ENCODE measurements around the gene CADM2. TPM values are rescaled to one million over a fixed set of nuclear protein-coding genes. Genes with fewer than 3 reads are reported as not detected.

CADM2 gene
- total RNA-seq, 1 experiment from 2014 or later = 10.9 TPM

DNA sequence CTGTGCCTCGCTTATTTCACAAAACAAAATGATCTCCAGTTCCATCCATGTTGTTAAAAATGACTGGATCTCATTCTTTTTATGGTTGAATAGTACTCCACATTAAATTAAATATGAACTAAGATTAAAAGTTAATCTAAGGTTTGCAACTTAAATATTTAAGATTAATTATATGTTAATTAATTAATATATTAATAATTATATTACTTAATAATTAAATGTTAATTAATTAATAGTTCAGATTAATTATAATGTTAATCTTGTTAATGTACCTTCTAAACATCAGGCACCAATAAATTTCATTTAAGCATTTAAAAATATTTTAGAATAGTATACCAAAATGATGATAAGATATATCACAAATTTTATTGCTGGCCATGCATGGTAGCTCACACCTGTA, 971.9 kb downstream of the CADM2 start:
- no peaks in the 10 kb centered on the region for H3K79me2 ChIP-seq (ENCODE audit: insufficient read depth, low read length)
- H3K4me1 ChIP-seq (ENCODE audit: insufficient read depth, low read length) = peaks cover 2% of the 10 kb centered on the region
- no peak overlapping the region for H3T11ph ChIP-seq (ENCODE audit: low read length)
- no peaks in the 10 kb centered on the region for H3K23me2 ChIP-seq (ENCODE audit: insufficient read length, low read depth, low read length, poor library complexity, severe bottlenecking)
- peaks cover 15% of the 10 kb centered on the region in 2 experiments for H3K4me1 Mint-ChIP-seq
- H3K27ac Mint-ChIP-seq = no peak overlapping the region
- H3K79me1 ChIP-seq (ENCODE audit: insufficient read depth, low read depth, low read length, poor library complexity, severe bottlenecking) = no peaks in the 10 kb centered on the region
- H4K5ac ChIP-seq (ENCODE audit: insufficient read length, low read depth, low read length) = no peak overlapping the region
- no peaks in the 10 kb centered on the region for H3K27me3 ChIP-seq (ENCODE audit: insufficient read depth, low read length)
- H3K9me3 Mint-ChIP-seq = no peaks in the 10 kb centered on the region
- H3K9ac ChIP-seq (ENCODE audit: extremely low read depth, insufficient read length, low read length) = no peak overlapping the region
- no peak overlapping the region for H2AK5ac ChIP-seq (ENCODE audit: insufficient read length, low read length)
- WGBS (ENCODE audit: extremely low coverage, insufficient read length, low lambda C conversion rate) = no CpG with 5 or more reads among the region's 1 CpG
- H3K4me3 Mint-ChIP-seq = no peak overlapping the region
- TF ChIP-seq, protein P1, sequence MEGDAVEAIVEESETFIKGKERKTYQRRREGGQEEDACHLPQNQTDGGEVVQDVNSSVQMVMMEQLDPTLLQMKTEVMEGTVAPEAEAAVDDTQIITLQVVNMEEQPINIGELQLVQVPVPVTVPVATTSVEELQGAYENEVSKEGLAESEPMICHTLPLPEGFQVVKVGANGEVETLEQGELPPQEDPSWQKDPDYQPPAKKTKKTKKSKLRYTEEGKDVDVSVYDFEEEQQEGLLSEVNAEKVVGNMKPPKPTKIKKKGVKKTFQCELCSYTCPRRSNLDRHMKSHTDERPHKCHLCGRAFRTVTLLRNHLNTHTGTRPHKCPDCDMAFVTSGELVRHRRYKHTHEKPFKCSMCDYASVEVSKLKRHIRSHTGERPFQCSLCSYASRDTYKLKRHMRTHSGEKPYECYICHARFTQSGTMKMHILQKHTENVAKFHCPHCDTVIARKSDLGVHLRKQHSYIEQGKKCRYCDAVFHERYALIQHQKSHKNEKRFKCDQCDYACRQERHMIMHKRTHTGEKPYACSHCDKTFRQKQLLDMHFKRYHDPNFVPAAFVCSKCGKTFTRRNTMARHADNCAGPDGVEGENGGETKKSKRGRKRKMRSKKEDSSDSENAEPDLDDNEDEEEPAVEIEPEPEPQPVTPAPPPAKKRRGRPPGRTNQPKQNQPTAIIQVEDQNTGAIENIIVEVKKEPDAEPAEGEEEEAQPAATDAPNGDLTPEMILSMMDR (conservative IDR thresholded peaks at IDR 0.05) = no peak
- H3K56ac ChIP-seq (ENCODE audit: insufficient read length, low read depth, low read length) = no peak overlapping the region
- H3K23ac ChIP-seq (ENCODE audit: insufficient read length, low read depth, low read length) = no peak overlapping the region
- H3K4me2 ChIP-seq (ENCODE audit: insufficient read depth, insufficient read length, low read length) = no peak overlapping the region
- no peak overlapping the region for H3K4ac ChIP-seq (ENCODE audit: low read depth, low read length)
- no peak for DNase-seq
- no peak overlapping the region for H4K8ac ChIP-seq (replicated peaks; ENCODE audit: insufficient read length, low read depth, low read length)
- no peak overlapping the region for H2BK120ac ChIP-seq (ENCODE audit: low read depth, low read length, poor library complexity, severe bottlenecking)
- no peaks in the 10 kb centered on the region for H4K20me1 ChIP-seq (ENCODE audit: control insufficient read depth, insufficient read depth, insufficient read length)
- H3K9me3 ChIP-seq (ENCODE audit: control insufficient read depth, low read depth, low read length) = no peaks in the 10 kb centered on the region
- H2BK5ac ChIP-seq (ENCODE audit: insufficient read length, low read length) = no peak overlapping the region
- no peak overlapping the region for H3K18ac ChIP-seq (ENCODE audit: insufficient read length, low read depth, low read length)
- no peak overlapping the region for H3K27ac ChIP-seq (ENCODE audit: insufficient read length, low read depth, low read length)
- H2AFZ ChIP-seq (ENCODE audit: low read length) = no peak overlapping the region
- H3K27me3 Mint-ChIP-seq (ENCODE audit: low read depth) = no peaks in the 10 kb centered on the region
- H3K14ac ChIP-seq (ENCODE audit: insufficient read depth, low read length) = no peak overlapping the region
- no peak overlapping the region for H2BK20ac ChIP-seq (ENCODE audit: low read depth, low read length, poor library complexity, severe bottlenecking)
- no peak overlapping the region for H4K91ac ChIP-seq (ENCODE audit: insufficient read length, low read depth, low read length)
- no peak overlapping the region for H2BK15ac ChIP-seq (ENCODE audit: low read depth, low read length)
- peaks cover 0 to 2% (median 0%) of the 10 kb centered on the region in 3 experiments; a peak in 1 of 7 replicates for H3K36me3 Mint-ChIP-seq (ENCODE audit: insufficient read depth in 1 of 3, low read depth in 3 of 3)
- no peak overlapping the region for H2BK12ac ChIP-seq (ENCODE audit: insufficient read length, low read depth, low read length)

Data from H9 (cell line).